Gastroesophageal sphincter (tissue), 4 donors: ENCODE measurements around the gene THEM5. TPM values are rescaled to one million over a fixed set of nuclear protein-coding genes. Genes with fewer than 3 reads are reported as not detected.

Experiments used
- ATAC-seq: fragments of 150-250 bp; one replicate; pipeline ENCODE4 v1.9.1; 2016; ENCODE audit warnings: mild to moderate bottlenecking, moderate library complexity
- H3K27ac ChIP-seq, 4 donors: fragments of 200-600 bp; sonication (generic) in 3 of 4; 1 replicate in 3 of 4; 2 replicates in 1 of 4; pipeline ENCODE4 v1.5.1; 2016 to 2019
- H3K27me3 ChIP-seq: fragments of 200-600 bp; sonication (generic); one replicate; pipeline ENCODE4 v1.5.1; 2019
- H3K36me3 ChIP-seq, 2 donors: fragments of 200-600 bp; sonication (generic); one replicate each; pipeline ENCODE4 v1.5.1; 2019; ENCODE audit warnings: control low read depth in 1 of 2
- H3K4me1 ChIP-seq, 3 donors: fragments of 200-600 bp; sonication (generic); 1 replicate in 2 of 3; 2 replicates in 1 of 3; pipeline ENCODE4 v1.5.1; 2016 to 2019; ENCODE audit warnings: control low read depth in 2 of 3
- H3K4me3 ChIP-seq, 2 donors: fragments of 200-600 bp; sonication (generic); one replicate each; pipeline ENCODE4 v1.5.1; 2019; ENCODE audit warnings: mild to moderate bottlenecking in 1 of 2, moderate library complexity in 1 of 2
- H3K9me3 ChIP-seq, 3 donors: fragments of 200-600 bp; sonication (generic); one replicate each; pipeline ENCODE4 v1.5.1; 2017 to 2019; ENCODE audit warnings: control low read depth in 2 of 3
- CTCF ChIP-seq, 4 experiments: fragments of 200-600 bp in 2 of 4; fragments of 450-650 bp in 2 of 4; sonication (generic) in 1 of 4; IDR thresholded peaks; one replicate each; pipeline ENCODE4 v1.5.1; 2017 to 2019; ENCODE audit warnings: antibody characterized with exemption in 4 of 4, mild to moderate bottlenecking in 2 of 4, moderate library complexity in 2 of 4
- EP300 ChIP-seq: sonication (generic); formaldehyde crosslinking; IDR thresholded peaks from one replicate; pipeline ENCODE4 v1.6.1; 2017; ENCODE audit warnings: antibody characterized with exemption, mild to moderate bottlenecking
- POLR2A ChIP-seq, 2 donors: fragments of 450-650 bp; IDR thresholded peaks; one replicate each; pipeline ENCODE4 v1.6.1; 2017; ENCODE audit warnings: antibody characterized with exemption in 2 of 2, mild to moderate bottlenecking in 2 of 2, moderate library complexity in 1 of 2
- POLR2AphosphoS5 ChIP-seq: sonication (generic); formaldehyde crosslinking; IDR thresholded peaks from one replicate; pipeline ENCODE4 v1.6.1; 2017; ENCODE audit warnings: antibody characterized with exemption
- WGBS, 2 donors: methylation state at CpG; one replicate each; pipeline ENCODE4 v1.1.5; 2018; ENCODE audit warnings: low coverage in 1 of 2; 5-methylcytosine and 5-hydroxymethylcytosine counted together
- total RNA-seq, 4 donors: library from RNA; depleted of rRNA; stranded (reverse); fragments of >200 nt; gene quantifications; one replicate each; pipeline ENCODE4 v1.1.0, GENCODE V29; 2016

The THEM5 gene
- total RNA-seq, 4 donors from 2014 or later, result not detected

- Histone ChIP-seq H3K27me3 (peaks cover 50% of the 10 kb centered on the region), H3K4me1 (no peaks in the 10 kb centered on the region), H3K9me3 (no peaks in the 10 kb centered on the region), H3K36me3 (no peaks in the 10 kb centered on the region), H3K27ac (no peak within 1 kb of the TSS), H3K4me3 (no peak within 1 kb of the TSS)
- no peak for ATAC-seq
- 35 to 60% methylated on average over 3 to 8 of the region's 12 CpGs for WGBS, 2 donors
- TF ChIP-seq EP300 (no peak), POLR2AphosphoS5 (no peak), CTCF (IDR thresholded peaks at IDR 0.05) (no peak), POLR2A (IDR thresholded peaks at IDR 0.05) (no peak)
Observed at GRCh38 chr1:151805066-151805820, 48.3 kb downstream of the THEM5 start, which contains the start of gene LINGO4. Gene LINGO4, minus strand, starts transcription at chr1:151805419. Its CDS starts 2,715 bp downstream, at chr1:151802704.

GRCh38 chr1:151803915-151804314, 49.6 kb downstream of the THEM5 start:
- peaks cover 59% of the 10 kb centered on the region for H3K27me3 ChIP-seq
- ATAC-seq, result no peak
- WGBS, 2 donors, result 94 to 97% methylated on average over 3 of the region's 3 CpGs
- no peak overlapping the region for H3K27ac ChIP-seq
- H3K4me1 ChIP-seq, result no peaks in the 10 kb centered on the region
- H3K9me3 ChIP-seq, result no peaks in the 10 kb centered on the region
- no peaks in the 10 kb centered on the region for H3K36me3 ChIP-seq
- no peak for TF ChIP-seq CTCF (IDR thresholded peaks at IDR 0.05)
- TF ChIP-seq POLR2A (IDR thresholded peaks at IDR 0.05), result no peak
- no peak for TF ChIP-seq POLR2AphosphoS5
- no peak for TF ChIP-seq EP300
- H3K4me3 ChIP-seq, result no peak overlapping the region

- Histone ChIP-seq H3K4me1 (no peaks in the 10 kb centered on the region), H3K27ac (no peak overlapping the region), H3K27me3 (peaks cover 59% of the 10 kb centered on the region), H3K36me3 (no peaks in the 10 kb centered on the region), H3K4me3 (no peak overlapping the region), H3K9me3 (no peaks in the 10 kb centered on the region)
- TF ChIP-seq CTCF (IDR thresholded peaks at IDR 0.05) (no peak), POLR2AphosphoS5 (no peak), EP300 (no peak), POLR2A (IDR thresholded peaks at IDR 0.05) (no peak)
- no peak for ATAC-seq
Observed at GRCh38 chr1:151803164-151803563, 50.3 kb downstream of the THEM5 start.

- H3K27ac ChIP-seq, result no peak overlapping the region
- TF ChIP-seq CTCF (IDR thresholded peaks at IDR 0.05), result no peak
- TF ChIP-seq POLR2A (IDR thresholded peaks at IDR 0.05), result no peak
- H3K9me3 ChIP-seq, result no peaks in the 10 kb centered on the region
- no peaks in the 10 kb centered on the region for H3K4me1 ChIP-seq
- H3K36me3 ChIP-seq, result no peaks in the 10 kb centered on the region
- peaks cover 59% of the 10 kb centered on the region for H3K27me3 ChIP-seq
- H3K4me3 ChIP-seq, result no peak overlapping the region
- no CpG with 5 or more reads among the region's 5 CpGs for WGBS, 2 donors
- no peak for ATAC-seq
Observed at GRCh38 chr1:151802372-151802771, 51.1 kb downstream of the THEM5 start.

- Histone ChIP-seq H3K27me3 (peaks cover 58% of the 10 kb centered on the region), H3K36me3 (no peaks in the 10 kb centered on the region), H3K4me3 (no peak overlapping the region), H3K9me3 (no peaks in the 10 kb centered on the region), H3K27ac (no peak overlapping the region), H3K4me1 (no peaks in the 10 kb centered on the region)
- no CpG with 5 or more reads among the region's 7 CpGs for WGBS, 2 donors
- ATAC-seq, result no peak
- TF ChIP-seq POLR2A (IDR thresholded peaks at IDR 0.05), result no peak
Observed at GRCh38 chr1:151801846-151802245, 51.7 kb downstream of the THEM5 start.
